ENCODE measurements around the gene CCNK.

Gene CCNK

DNA sequence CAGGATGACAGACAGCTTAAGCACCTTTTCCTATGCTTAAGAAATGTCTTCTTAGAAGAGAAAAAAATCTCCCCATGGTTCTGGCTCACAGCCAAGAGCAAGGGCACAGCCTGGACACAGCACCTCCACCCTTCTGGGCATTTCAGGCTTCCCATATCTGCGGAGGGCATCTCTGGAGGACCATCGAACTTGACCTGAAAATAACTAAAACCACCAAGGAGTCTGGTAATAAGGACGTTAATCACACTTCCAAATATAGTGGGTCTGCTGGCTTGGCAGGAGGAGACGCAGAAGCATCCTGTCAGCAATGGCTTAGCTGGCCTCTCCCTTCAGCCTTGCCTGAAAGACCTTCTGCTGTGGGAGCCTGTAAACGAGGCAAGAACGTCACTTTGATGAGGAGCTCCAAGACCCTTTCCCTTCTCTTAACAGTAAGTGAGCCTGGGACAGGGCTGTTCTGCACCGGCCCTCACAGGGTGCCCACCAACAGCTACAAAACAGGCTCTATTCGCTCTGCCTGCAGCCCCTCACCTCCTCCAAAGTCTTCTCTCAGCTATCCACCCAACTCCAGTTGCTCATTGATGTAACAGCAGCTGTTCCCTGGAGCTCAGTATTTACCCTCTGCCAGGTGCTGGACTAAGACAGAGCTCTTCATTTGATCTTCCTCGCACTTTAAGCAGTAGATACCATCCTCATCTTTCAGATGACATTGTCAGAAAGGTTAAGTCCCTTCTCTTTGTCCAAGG lies 13.7 kb upstream of the CCNK start:
- DNase-seq: no peak

- no peak for DNase-seq
Measured at GRCh38 chr14:99468081-99468480, 13.1 kb upstream of the CCNK start.

- no peak for DNase-seq
Measured at GRCh38 chr14:99468836-99469592, 12.2 kb upstream of the CCNK start.

DNA sequence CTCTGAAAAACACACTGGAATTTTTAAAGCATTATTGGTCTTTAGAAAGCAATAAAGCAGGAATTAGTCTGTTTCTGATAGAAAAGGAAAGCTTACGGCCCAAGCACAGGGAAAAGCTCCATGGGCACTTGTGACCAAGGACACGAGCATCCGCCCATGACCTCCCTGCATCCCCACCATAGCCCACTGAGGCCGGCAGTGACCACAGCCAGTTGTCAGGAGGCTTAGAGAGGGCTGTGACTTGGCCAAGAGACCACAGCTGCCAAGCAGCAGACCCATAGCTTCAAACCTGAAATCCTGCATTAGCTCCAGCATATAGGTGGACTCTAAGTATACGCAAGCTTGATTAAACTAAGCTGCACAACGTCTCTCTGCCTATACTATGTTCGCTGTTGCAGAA lies 9.5 kb upstream of the CCNK start:
- no peak for DNase-seq

DNA sequence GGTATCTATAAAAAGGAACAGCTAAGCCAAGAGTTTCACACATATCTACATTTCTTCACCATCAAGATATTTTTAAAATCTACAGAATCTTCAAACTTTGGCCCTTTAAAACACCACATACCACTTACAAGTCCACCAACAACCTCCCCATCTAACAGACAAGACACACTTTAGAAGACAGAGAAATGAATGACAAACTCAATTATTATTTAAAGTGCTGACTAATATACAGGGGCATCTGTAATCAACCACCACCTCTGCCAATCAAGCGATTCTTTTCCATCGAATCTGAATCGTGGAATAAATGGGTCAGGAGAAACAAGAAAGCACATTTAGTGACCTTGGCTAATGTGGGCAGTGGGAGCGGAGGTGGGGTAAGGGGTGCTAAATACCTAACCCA lies 8.3 kb upstream of the CCNK start:
- DNase-seq: no peak

GRCh38 chr14:99473458-99473857 lies 7.8 kb upstream of the CCNK start:
- no peak for DNase-seq

DNA sequence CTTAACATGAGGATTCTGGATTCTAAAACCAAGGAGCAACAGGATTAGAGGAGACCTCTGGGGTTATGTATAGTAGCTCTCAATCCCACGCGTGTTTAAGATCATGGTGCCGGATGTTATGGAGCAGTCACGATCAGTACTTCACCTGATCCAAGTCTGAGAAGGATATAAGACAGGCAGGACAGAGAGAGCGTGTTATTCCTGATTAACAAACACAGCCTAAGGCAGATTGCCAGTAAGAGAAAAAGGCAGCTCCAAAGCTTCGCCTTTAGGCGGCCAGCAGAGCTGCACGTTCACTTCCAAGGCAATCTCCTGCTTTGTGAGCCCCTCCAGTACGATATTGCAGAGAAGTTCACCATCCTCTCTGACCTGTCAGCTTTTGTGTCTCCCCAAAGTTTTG lies 6.0 kb upstream of the CCNK start:
- no peak for DNase-seq

DNA sequence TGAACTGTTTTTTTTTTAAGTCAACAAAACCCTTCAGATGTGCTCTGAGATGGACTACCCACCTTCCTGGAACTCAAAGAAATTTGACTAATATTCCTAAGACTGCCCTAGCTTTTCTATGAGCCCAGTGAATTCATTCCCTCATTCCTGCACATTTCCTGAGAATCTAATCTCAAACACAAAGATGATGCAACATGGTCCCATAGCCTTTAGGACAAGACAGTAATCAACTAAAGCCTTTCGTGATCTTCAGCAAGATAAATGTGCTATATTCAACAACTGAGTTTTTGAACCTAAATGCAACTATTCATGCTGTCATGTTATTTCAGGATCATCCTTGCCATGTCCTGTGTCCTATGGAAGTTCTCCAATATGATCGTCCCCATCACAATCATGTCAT lies 5.5 kb upstream of the CCNK start:
- DNase-seq: no peak

DNA sequence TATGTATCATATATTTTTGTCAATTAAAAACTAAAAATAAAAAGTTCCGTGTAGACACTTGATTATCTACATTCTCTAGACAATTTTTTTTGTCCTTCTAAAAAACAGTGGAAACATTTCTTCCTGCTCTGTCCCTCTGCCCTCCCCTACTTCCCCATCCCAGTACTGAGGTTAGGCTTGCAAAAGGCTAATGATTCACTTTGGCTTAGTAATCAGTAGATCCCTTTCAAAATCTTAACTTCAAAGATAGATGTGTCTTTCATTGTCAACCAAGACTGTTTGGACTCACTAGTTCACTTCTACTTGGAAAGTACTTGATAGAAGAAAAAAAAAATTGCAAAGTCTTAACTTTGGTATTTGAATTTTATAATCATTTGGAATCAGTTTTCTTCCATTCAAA lies 4.3 kb upstream of the CCNK start:
- peak; percentile 25 for DNase-seq

DNA sequence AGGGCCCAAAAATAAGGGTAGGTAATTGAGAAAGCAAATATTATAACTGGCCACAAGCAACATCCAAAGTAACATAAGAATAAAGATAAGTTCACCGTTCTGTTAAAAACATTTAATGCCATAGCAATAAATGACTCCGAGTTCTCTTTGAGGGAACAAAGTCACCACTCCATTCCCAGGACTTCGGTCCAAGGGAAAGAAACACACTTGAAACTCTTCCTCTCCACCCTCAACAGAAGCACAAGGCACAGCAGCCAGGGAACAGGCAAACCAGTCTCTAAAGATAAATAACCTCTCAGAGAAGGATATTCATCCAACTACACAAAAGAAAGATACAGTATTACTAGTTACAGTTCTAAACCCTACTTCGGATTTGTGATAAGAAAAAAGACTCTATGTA lies 3.1 kb upstream of the CCNK start:
- DNase-seq: no peak

- DNase-seq: no peak
Measured at GRCh38 chr14:99479160-99479905, 1.9 kb upstream of the CCNK start.

GRCh38 chr14:99479906-99480869 lies 1.0 kb upstream of the CCNK start, which contains the start of gene SETD3:
TSS of gene SETD3 (minus strand) at chr14:99480859. CDS start at chr14:99465805, 15,054 bp downstream.
- DNase-seq: peak; percentile 9

GRCh38 chr14:99481745-99482099 lies 513 bp downstream of the CCNK start:
- no peak for DNase-seq

- DNase-seq: no peak
Measured at GRCh38 chr14:99484106-99484505, 2.9 kb downstream of the CCNK start.

DNA sequence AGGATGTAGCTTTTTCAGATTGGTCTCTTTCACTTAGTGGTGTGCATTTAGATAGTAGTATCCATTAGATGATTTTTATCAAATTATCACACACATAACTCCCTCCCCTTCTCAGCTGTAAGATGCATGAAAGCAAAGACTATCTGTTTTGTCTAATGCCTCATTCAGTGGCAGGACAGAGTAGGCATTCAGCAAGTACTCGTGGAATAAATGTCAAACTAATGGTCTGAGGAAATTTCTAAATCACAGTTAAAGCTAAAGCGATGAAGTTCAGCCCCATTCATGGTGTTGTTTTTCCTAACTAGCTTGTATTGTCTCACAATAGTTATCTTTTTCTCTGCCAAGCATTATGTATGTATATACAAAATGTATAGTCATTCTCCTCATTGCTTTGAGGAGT lies 16.1 kb downstream of the CCNK start:
- no peak for DNase-seq

- DNase-seq: no peak
Measured at GRCh38 chr14:99497894-99498293, 16.7 kb downstream of the CCNK start.

GRCh38 chr14:99502989-99503421 lies 21.8 kb downstream of the CCNK start:
- DNase-seq: no peak

DNA sequence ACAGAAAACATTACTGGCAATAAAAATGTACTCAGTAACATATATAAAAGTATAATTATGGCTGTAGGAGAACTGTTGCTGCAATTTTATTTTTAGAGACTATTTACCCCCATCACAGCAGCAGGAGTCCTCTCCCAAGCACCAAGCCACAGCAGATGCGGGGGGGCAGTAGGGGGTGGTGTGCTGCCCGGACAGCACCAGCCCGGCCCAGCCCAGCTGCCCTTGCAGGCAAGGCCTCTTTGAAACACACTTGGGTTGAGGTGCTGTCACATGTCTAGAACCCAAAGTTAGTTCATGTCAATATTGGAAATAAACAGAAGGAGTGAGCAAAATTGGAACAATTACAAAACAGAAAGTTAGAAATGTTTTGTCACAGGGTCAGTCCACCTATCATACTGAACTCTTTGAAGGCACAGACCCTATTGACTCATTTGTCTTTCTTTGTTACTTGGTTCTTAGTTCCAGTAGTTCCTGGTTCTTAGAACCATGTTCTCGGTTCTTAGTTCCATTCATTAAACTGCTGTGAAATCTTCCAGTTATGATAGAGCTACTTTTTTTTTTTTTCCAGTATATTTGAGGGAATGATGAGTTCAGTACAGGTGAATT lies 22.7 kb downstream of the CCNK start:
- no peak for DNase-seq

DNA sequence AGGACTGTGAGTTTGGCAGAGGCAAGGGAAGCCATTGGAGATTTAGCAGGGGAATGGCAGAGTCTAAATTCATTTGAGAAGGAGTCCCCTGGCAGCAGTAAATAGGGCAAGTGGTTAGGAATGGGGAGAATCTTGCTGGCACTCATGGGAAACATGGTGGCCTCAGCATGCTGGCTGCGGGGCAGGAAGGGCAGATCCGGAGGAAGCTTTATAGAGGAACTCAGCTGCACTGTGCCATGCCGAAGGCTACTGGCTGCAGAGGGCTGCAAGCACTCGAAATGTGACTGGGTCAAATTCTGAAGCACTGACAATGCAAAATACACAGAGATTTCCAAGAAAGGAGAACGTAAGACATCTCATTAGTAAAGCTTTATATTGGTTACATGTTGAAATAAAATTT lies 23.9 kb downstream of the CCNK start:
- DNase-seq: no peak

- DNase-seq: no peak
Measured at GRCh38 chr14:99506276-99506675, 25.1 kb downstream of the CCNK start.

GRCh38 chr14:99507860-99508640 lies 26.8 kb downstream of the CCNK start:
- no peak for DNase-seq

Data from GF-D8 (cell line).